Transverse colon (tissue), 4 donors: ENCODE results near the gene ASNSD1. TPM values are rescaled to one million over a fixed set of nuclear protein-coding genes. Genes with fewer than 3 reads are reported as not detected.
A peak's percentile ranks its signal among the peaks of the same experiment; 100 is the strongest.

Source experiments
- DNase-seq: peaks from one replicate; pipeline ENCODE4 v3.0.0-alpha.2; 2019
- H3K27ac ChIP-seq, 4 donors: fragments of 200-600 bp; sonication (generic); 2 replicates each; pipeline ENCODE4 v1.5.1; 2016 to 2018; ENCODE audit warnings: inconsistent platforms in 4 of 4
- H3K27me3 ChIP-seq: fragments of 200-600 bp; sonication (generic); 2 replicates; pipeline ENCODE4 v1.5.1; 2017; ENCODE audit warnings: inconsistent platforms
- H3K36me3 ChIP-seq, 4 donors: fragments of 200-600 bp; sonication (generic); 2 replicates each; pipeline ENCODE4 v1.5.1; 2017 to 2019; ENCODE audit warnings: inconsistent platforms in 4 of 4
- H3K4me1 ChIP-seq, 4 donors: fragments of 200-600 bp; sonication (generic); 2 replicates each; pipeline ENCODE4 v1.5.1; 2017 to 2020; ENCODE audit warnings: inconsistent platforms in 4 of 4
- H3K4me3 ChIP-seq, 4 donors: fragments of 200-600 bp; sonication (generic); 1 replicate in 1 of 4; 2 replicates in 3 of 4; pipeline versions ENCODE4 v1.5.1 to v1.6.1; 2017 to 2019; ENCODE audit warnings: inconsistent platforms in 4 of 4
- H3K9me3 ChIP-seq, 2 donors: fragments of 200-600 bp; sonication (generic); 2 replicates each; pipeline ENCODE4 v1.5.1; 2017 to 2019; ENCODE audit warnings: inconsistent platforms in 2 of 2
- CTCF ChIP-seq, 5 experiments: fragments of 200-600 bp in 3 of 5; fragments of 450-650 bp in 2 of 5; sonication (generic) in 3 of 5; IDR thresholded peaks; 1 replicate in 2 of 5; 2 replicates in 3 of 5; pipeline ENCODE4 v1.5.1; 2016 to 2017; ENCODE audit warnings: antibody characterized with exemption in 5 of 5, inconsistent platforms in 3 of 5, mild to moderate bottlenecking in 2 of 5, moderate library complexity in 1 of 5
- EP300 ChIP-seq: sonication (generic); formaldehyde crosslinking; IDR thresholded peaks from one replicate; pipeline ENCODE4 v1.6.1; 2017; ENCODE audit warnings: antibody characterized with exemption, low read depth
- POLR2A ChIP-seq: fragments of 450-650 bp; IDR thresholded peaks from one replicate; pipeline ENCODE4 v1.6.1; 2016; ENCODE audit warnings: antibody characterized with exemption, mild to moderate bottlenecking, moderate library complexity
- POLR2AphosphoS5 ChIP-seq, 3 donors: sonication (generic); formaldehyde crosslinking; IDR thresholded peaks; one replicate each; pipeline ENCODE4 v1.6.1; 2016; ENCODE audit warnings: antibody characterized with exemption in 3 of 3
- WGBS, 2 donors: methylation state at CpG; one replicate each; pipeline ENCODE4 v1.1.5; 2018; ENCODE audit warnings: low coverage in 1 of 2; 5-methylcytosine and 5-hydroxymethylcytosine counted together
- in situ Hi-C, 4 donors: fragments of 200-750 bp; cut with MboI; loops; one replicate each; pipeline versions ENCODE4 v1.15.0 to v1.15.1; 2017; ENCODE audit warnings: low sequenced_read_pairs in 3 of 4, low pct_ligation_motif_present in 1 of 4, low pct_unique_long_range_greater_than_20kb in 1 of 4
- intact Hi-C: fragments of 100-400 bp; cut with DNase I; formaldehyde crosslinking; loops from one replicate; pipeline ENCODE4 v1.15.1; 2023; ENCODE audit warnings: low total_unique reads
- total RNA-seq, 4 donors: library from RNA; depleted of rRNA; stranded (reverse); fragments of >200 nt; gene quantifications; one replicate each; pipeline ENCODE4 v1.1.0, GENCODE V29; 2016

ASNSD1 gene
- total RNA-seq, 4 donors from 2014 or later: 11.3 to 35.2 (median 20.2) TPM

GRCh38 chr2:189631849-189632248, 29.4 kb upstream of the ASNSD1 start:
- intact Hi-C loops (no loop called here), in situ Hi-C loops (loop anchor here in 1 of 4 donors (25.0 kb wide), 1 partner anchor 170 kb away; no protein-coding TSS in a partner anchor)
- H3K9me3 ChIP-seq: no peaks in the 10 kb centered on the region
- H3K27me3 ChIP-seq: no peaks in the 10 kb centered on the region
- no peaks in the 10 kb centered on the region for H3K4me1 ChIP-seq
- TF ChIP-seq EP300 (no peak), POLR2AphosphoS5 (IDR thresholded peaks at IDR 0.05) (peak; percentile 24 to 59 (median 49)), POLR2A (no peak)
- no peak for DNase-seq
- 62 to 65% methylated on average over 4 of the region's 4 CpGs for WGBS, 2 donors
- no peak overlapping the region for H3K4me3 ChIP-seq
- no peak overlapping the region for H3K27ac ChIP-seq
- no peaks in the 10 kb centered on the region for H3K36me3 ChIP-seq

- DNase-seq: no peak
- Histone ChIP-seq H3K9me3 (no peaks in the 10 kb centered on the region), H3K4me1 (no peaks in the 10 kb centered on the region), H3K4me3 (no peak overlapping the region), H3K27me3 (no peaks in the 10 kb centered on the region), H3K36me3 (no peaks in the 10 kb centered on the region), H3K27ac (no peak overlapping the region)
- in situ Hi-C loops (loop anchor here in 1 of 4 donors (25.0 kb wide), 1 partner anchor 171 kb away; no protein-coding TSS in a partner anchor), intact Hi-C loops (no loop called here)
- WGBS, 2 donors: 90 to 100% methylated on average over 3 to 5 of the region's 5 CpGs
- TF ChIP-seq POLR2A: no peak
- no peak for TF ChIP-seq EP300
- peak in 1 of 5 experiments; percentile 15 for TF ChIP-seq CTCF (IDR thresholded peaks at IDR 0.05)
- no peak for TF ChIP-seq POLR2AphosphoS5 (IDR thresholded peaks at IDR 0.05)
Observed at GRCh38 chr2:189633392-189633811, 27.9 kb upstream of the ASNSD1 start.

- intact Hi-C loops: no loop called here
- in situ Hi-C loops: loop anchor here in 1 of 4 donors (25.0 kb wide), 1 partner anchor 173 kb away; no protein-coding TSS in a partner anchor
- H3K4me1 ChIP-seq: peaks cover 0 to 5% (median 0%) of the 10 kb centered on the region in 4 donors
- H3K4me3 ChIP-seq: no peak overlapping the region
- H3K36me3 ChIP-seq: no peaks in the 10 kb centered on the region
- TF ChIP-seq POLR2A (no peak), CTCF (IDR thresholded peaks at IDR 0.05) (no peak), POLR2AphosphoS5 (IDR thresholded peaks at IDR 0.05) (no peak), EP300 (no peak)
- no peaks in the 10 kb centered on the region for H3K27me3 ChIP-seq
- no peaks in the 10 kb centered on the region for H3K9me3 ChIP-seq
- H3K27ac ChIP-seq: no peak overlapping the region
- WGBS, 2 donors: 48 to 59% methylated on average over 2 of the region's 2 CpGs
- DNase-seq: no peak
Observed at GRCh38 chr2:189635353-189635752, 25.9 kb upstream of the ASNSD1 start.

GRCh38 chr2:189638301-189639006, 22.8 kb upstream of the ASNSD1 start:
- no peak for TF ChIP-seq CTCF (IDR thresholded peaks at IDR 0.05)
- no peak for TF ChIP-seq EP300
- no peak for TF ChIP-seq POLR2A
- no peak for TF ChIP-seq POLR2AphosphoS5 (IDR thresholded peaks at IDR 0.05)
- WGBS, 2 donors: 74 to 83% methylated on average over 1 to 4 of the region's 4 CpGs
- in situ Hi-C loops (loop anchor here in 1 of 4 donors (25.0 kb wide), 1 partner anchor 176 kb away; no protein-coding TSS in a partner anchor), intact Hi-C loops (loop anchor here (1.0 kb wide), 1 partner anchor 54 kb away; no protein-coding TSS in a partner anchor)
- Histone ChIP-seq H3K27me3 (no peaks in the 10 kb centered on the region), H3K9me3 (no peaks in the 10 kb centered on the region), H3K4me3 (no peak overlapping the region), H3K4me1 (peaks cover 0 to 5% (median 0%) of the 10 kb centered on the region in 4 donors), H3K27ac (peak overlapping the region in 1 of 4 donors; percentile 17), H3K36me3 (no peaks in the 10 kb centered on the region)
- DNase-seq: no peak
